ENCODE data around the gene ZDHHC3. TPM values are rescaled to one million over a fixed set of nuclear protein-coding genes. Genes with fewer than 3 reads are reported as not detected.

ZDHHC3 gene
- total and polyA plus RNA-seq, 9 donors, result 28.6 to 81.2 (median 46.2) TPM

DNA sequence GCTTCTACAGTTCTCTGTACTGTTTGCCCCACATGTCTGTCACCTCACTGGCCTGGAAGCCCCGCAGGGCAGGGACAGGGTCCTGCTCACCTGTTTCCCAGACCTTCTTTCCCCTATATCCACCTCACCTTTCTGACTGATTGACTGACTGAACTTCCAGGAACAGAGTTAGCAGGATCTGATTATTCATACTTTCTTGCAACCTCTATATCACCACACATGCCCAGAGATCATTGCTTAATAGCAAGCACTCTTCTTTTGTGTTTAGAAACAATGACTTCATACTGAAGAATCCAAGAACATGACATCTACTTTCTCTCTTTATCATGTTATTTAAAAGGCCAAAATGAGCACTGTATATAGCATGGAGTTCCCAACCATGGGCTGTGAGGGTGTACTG is 32.1 kb upstream of the ZDHHC3 start:
- Histone ChIP-seq H3K9me3 (no peaks in the 10 kb centered on the region), H3K4me3 (no peak overlapping the region), H3K27me3 (no peaks in the 10 kb centered on the region), H3K27ac (no peak overlapping the region), H3K4me1 (ENCODE audit: insufficient read depth) (peaks cover 21% of the 10 kb centered on the region), H3K36me3 (no peaks in the 10 kb centered on the region)
- TF ChIP-seq EP300 (IDR thresholded peaks at IDR 0.05), result no peak
- TF ChIP-seq POLR2A (IDR thresholded peaks at IDR 0.05), result no peak
- TF ChIP-seq, protein P1, sequence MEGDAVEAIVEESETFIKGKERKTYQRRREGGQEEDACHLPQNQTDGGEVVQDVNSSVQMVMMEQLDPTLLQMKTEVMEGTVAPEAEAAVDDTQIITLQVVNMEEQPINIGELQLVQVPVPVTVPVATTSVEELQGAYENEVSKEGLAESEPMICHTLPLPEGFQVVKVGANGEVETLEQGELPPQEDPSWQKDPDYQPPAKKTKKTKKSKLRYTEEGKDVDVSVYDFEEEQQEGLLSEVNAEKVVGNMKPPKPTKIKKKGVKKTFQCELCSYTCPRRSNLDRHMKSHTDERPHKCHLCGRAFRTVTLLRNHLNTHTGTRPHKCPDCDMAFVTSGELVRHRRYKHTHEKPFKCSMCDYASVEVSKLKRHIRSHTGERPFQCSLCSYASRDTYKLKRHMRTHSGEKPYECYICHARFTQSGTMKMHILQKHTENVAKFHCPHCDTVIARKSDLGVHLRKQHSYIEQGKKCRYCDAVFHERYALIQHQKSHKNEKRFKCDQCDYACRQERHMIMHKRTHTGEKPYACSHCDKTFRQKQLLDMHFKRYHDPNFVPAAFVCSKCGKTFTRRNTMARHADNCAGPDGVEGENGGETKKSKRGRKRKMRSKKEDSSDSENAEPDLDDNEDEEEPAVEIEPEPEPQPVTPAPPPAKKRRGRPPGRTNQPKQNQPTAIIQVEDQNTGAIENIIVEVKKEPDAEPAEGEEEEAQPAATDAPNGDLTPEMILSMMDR (IDR thresholded peaks at IDR 0.05), result no peak
- no peak for DNase-seq
- intact Hi-C loops (cut with DNase I), result no loop called here
- WGBS, 3 donors, result 88 to 100% (median 100%) methylated on average over 1 of the region's 1 CpG

DNA sequence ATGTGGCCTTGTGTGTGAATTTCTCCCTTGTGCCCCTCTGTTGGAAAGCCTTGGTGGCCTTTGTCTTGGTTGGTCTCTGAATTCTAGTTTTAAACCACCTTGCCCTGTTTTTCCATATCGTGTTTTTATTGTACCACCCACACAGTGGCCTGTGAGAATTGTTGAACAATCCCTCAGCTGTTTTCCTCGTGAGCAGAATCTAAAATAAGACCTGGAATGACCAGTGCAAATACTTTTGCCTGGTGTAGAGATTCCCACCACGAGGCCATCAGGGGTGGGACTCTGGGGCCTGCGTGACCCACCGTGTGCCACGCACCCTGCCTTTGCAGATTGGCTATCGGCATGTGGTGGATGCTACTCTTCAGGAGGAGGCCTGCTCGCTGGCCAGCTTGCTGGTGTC is 31.1 kb upstream of the ZDHHC3 start:
- H3K9me3 ChIP-seq, result no peaks in the 10 kb centered on the region
- 63 to 81% (median 66%) methylated on average over 8 of the region's 8 CpGs for WGBS, 3 donors
- H3K36me3 ChIP-seq, result no peaks in the 10 kb centered on the region
- H3K4me1 ChIP-seq (ENCODE audit: insufficient read depth), result peaks cover 15% of the 10 kb centered on the region
- no peak overlapping the region for H3K27ac ChIP-seq
- intact Hi-C loops (cut with DNase I), result no loop called here
- TF ChIP-seq POLR2A (IDR thresholded peaks at IDR 0.05) (no peak), EP300 (IDR thresholded peaks at IDR 0.05) (no peak)
- TF ChIP-seq, protein P1 (IDR thresholded peaks at IDR 0.05), result no peak
- no peak for DNase-seq
- no peaks in the 10 kb centered on the region for H3K27me3 ChIP-seq
- H3K4me3 ChIP-seq, result no peak overlapping the region

DNA sequence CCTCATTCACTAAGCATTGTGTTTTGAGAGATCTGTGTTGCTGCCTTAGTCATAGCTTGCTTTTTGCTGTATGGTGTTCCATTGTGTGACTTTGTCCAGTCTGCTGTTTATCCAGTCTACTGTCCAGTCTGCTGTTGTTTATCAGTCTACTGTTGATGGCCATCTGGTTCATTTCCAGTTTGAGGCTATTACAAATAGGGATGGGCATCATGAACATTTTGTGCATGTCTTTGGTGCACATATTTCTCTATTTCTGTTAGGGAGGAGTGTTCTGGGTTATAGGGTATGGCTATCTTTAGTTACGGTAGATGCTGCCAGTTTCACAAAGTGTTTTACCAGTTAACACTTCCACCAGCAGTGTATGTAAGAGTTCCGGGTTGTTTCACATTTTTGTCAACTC is 27.9 kb upstream of the ZDHHC3 start:
- 85 to 91% (median 85%) methylated on average over 2 of the region's 2 CpGs for WGBS, 3 donors

DNA sequence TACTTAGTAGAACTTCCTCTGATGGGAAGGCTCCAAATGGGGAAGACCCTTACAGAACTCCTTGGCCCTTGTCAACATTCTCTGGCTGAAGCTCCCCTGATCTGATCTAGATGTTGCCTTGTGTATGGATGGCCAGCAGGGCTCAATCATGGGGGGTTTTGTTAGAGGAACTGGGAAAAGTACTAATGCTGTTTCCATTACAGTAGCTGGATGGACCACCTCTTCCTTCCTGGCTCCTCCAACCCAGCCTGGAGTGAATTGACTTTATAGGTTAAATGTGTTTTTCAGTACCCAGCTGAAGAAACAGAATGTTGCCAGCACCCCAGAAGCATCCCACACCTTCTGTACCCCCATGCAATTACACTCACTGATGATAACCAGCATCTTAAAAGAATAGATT is 27.4 kb upstream of the ZDHHC3 start:
- no peak for TF ChIP-seq EP300 (IDR thresholded peaks at IDR 0.05)
- TF ChIP-seq POLR2A (IDR thresholded peaks at IDR 0.05), result no peak
- TF ChIP-seq, protein P1 (IDR thresholded peaks at IDR 0.05), result no peak
- H3K36me3 ChIP-seq, result no peaks in the 10 kb centered on the region
- no peak for DNase-seq
- no peak overlapping the region for H3K27ac ChIP-seq
- H3K4me1 ChIP-seq (ENCODE audit: insufficient read depth), result peaks cover 6% of the 10 kb centered on the region
- H3K4me3 ChIP-seq, result no peak overlapping the region
- intact Hi-C loops (cut with DNase I), result no loop called here
- H3K9me3 ChIP-seq, result no peaks in the 10 kb centered on the region
- no peaks in the 10 kb centered on the region for H3K27me3 ChIP-seq

More for the DNA sequence above, 27.9 kb upstream of the ZDHHC3 start:
- TF ChIP-seq POLR2A (IDR thresholded peaks at IDR 0.05) (no peak), EP300 (IDR thresholded peaks at IDR 0.05) (no peak)
- TF ChIP-seq, protein P1 (IDR thresholded peaks at IDR 0.05), result no peak
- no peak for DNase-seq
- Histone ChIP-seq H3K36me3 (no peaks in the 10 kb centered on the region), H3K27ac (no peak overlapping the region), H3K4me1 (ENCODE audit: insufficient read depth) (peaks cover 6% of the 10 kb centered on the region), H3K9me3 (no peaks in the 10 kb centered on the region), H3K27me3 (no peaks in the 10 kb centered on the region), H3K4me3 (no peak overlapping the region)
- intact Hi-C loops (cut with DNase I), result no loop called here

DNA sequence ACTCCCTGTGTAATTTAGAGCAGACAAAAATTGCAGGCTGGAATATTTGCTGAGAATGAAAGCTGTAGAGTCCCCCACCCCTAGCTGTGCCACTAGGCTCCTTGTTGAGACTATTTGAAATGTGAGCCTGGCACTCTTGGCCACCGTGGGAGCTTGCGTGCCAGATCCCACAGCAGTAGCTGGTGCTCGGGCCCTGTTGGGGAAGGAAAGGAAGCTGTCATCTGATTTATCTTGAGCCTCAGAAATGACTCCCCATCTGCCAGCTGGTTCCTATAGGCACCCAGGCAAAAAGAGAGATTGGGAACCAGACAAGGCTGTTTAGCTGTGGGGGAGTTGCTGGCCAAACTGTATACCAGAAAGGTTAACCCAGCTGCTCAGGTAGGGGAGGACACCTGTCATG is 26.7 kb upstream of the ZDHHC3 start:
- H3K27ac ChIP-seq, result no peak overlapping the region

More for the DNA sequence above, 26.7 kb upstream of the ZDHHC3 start:
- peaks cover 6% of the 10 kb centered on the region for H3K4me1 ChIP-seq (ENCODE audit: insufficient read depth)
- H3K4me3 ChIP-seq, result no peak overlapping the region
- H3K27me3 ChIP-seq, result no peaks in the 10 kb centered on the region
- 87 to 96% (median 89%) methylated on average over 3 of the region's 3 CpGs for WGBS, 3 donors
- no peaks in the 10 kb centered on the region for H3K36me3 ChIP-seq
- intact Hi-C loops (cut with DNase I), result no loop called here
- TF ChIP-seq EP300 (IDR thresholded peaks at IDR 0.05) (no peak), POLR2A (IDR thresholded peaks at IDR 0.05) (no peak)
- TF ChIP-seq, protein P1 (IDR thresholded peaks at IDR 0.05), result no peak
- H3K9me3 ChIP-seq, result no peaks in the 10 kb centered on the region
- DNase-seq, result no peak
